Activated effector memory CD4-positive, alpha-beta T cell treated with Interleukin-2 at 50 U/mL for 16 hours (primary cell): ENCODE data around the gene MMEL1.
"Not testable (repeated sequence)": the region's sequence is repeated elsewhere in the genome, so short reads cannot be mapped to it uniquely, and the experiment has no call there.

Experiments
- DNase-seq: peaks from one replicate; pipeline ENCODE4 v3.0.0-alpha.2; 2020

The MMEL1 gene

DNA sequence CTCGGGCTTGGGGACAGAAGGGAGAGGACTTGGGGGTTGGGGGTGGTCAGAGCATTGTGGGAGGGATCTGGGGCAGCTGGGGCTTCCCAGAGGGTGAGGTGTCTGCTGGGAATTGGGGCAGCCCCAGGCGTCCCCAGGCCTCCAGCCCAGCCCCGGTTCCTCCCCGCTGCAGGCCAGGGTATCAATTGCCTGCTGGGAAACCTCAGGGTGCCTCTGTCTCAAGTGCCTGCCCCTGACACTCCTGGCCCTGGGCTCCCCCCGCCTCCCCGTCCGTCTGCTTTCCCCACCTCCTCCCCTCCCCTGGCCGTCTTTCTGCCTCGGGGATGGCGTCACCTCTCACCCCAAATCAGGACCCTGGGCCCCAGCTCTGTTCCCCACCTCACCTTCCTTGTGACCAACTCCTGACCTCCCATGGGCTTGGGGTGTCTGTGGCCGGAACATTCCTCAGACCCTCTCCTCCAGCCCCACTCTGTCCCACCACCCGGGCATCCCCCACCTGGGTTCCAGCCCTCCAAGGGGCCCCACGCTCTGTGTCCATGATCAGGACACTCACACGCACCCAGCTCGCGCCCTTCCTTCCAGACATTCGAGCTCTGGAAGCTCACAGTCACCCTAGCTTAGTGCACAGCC is 64.5 kb downstream of the MMEL1 start:
- DNase-seq, result not testable (repeated sequence)

DNA sequence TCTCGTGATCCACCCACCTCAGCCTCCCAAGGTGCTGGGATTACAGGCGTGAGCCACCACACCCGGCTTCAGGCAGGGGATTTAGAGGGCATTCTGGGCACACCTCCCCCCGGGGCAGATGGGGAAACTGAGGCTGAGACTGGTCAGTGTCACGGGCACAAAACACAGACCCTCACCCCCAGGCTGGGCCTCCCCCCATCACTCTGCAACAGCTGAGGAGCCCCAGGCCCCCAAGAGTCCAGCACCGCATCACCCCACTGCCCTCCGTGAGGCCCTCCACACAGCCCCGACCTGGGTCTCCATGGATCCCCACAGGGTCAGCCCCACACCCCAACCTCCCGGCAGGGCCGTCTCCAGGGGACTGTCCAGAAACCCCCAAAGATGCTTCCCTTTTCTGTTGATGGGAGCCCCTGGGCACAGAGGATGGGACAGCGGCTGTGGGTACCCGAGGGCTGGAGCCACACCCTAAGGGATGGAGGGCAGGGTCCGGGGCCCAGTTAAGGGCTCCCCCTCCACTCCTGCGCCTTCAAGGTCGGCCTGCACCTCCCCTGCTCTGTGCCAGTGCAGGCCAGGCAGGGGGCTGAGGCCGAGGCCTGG is 65.6 kb downstream of the MMEL1 start:
- DNase-seq, result no peak

- DNase-seq, result no peak
Observed at GRCh38 chr1:2566101-2567045, 66.4 kb downstream of the MMEL1 start.

DNA sequence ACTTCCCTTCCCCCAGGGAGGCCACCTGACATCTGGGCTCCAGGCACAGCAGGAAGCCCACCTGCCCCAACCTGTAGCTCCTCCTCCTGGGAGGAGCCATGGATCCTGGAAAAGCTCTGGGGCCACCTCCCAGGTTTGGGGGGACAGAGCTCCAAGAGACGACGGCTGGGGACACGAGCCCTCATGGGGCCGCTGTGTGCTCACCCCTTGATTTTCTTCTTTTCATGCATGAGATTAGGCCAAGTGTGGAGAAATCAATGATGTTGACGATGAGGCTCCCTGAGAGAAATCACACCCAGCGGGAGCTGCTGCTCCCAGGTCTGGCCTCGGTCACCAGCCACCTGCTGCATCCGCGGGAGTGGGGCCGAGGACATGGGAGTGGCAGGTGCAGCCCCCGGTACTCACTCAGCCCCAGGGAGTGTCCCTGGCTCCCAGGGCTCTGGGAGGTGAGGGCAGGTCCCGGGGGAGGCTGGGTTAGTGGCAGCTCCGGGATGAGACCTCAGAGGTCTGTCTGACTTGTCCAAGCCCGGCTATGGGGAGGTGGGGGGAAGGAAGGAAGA is 67.9 kb downstream of the MMEL1 start:
- no peak for DNase-seq

GRCh38 chr1:2564006-2564814 is 68.6 kb downstream of the MMEL1 start:
- no peak for DNase-seq

- no peak for DNase-seq
Observed at GRCh38 chr1:2563205-2563604, 69.6 kb downstream of the MMEL1 start.

DNA sequence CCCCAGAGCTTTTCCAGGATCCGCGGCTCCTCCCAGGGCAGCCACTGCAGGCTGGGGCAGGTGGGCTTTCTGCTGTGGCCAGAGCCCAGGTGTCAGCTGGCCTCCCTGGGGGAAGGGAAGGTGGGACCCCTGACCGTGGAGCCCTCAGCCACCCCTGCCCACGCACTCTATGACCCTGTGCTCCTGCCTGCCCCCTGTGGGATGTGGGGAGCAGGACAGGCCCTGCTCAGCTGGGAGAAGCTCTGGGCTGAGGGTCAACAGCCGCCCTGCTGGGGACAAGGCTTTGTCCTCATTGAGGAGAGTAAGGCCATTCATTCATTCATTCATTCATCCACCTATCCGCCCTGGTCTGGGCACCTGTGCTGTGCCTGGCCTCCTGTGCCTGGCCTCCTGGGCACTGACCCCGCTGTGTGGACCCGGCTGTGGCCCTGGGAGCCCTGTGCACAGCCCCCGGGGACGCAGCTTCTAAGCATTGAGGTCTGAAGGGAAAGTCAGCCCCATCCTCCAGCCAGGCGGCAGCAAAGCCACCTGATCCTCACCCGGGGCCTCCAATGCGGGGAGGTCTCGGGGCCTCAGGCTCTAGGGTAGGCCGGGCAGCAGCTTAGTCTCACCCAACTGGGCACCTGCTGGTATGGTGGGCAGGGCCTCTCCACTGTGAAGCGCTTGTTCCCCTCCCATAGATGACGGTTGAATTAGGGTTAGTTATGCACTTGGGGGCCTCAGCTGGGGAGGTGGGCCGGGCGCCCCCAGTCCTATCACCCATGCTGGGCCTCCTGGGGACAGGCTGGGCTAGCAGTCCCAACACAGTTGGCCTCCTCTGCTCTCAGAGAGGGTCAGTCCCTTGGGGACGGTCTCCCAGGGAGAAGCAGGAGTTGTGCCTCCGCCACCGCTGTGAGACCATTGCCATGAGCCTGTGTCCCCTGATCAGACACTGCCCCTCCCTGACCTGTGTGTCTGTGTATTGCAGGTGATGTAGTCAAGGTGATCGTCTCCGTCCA is 70.6 kb downstream of the MMEL1 start:
- DNase-seq, result no peak

- DNase-seq, result no peak
Observed at GRCh38 chr1:2561446-2561845, 71.4 kb downstream of the MMEL1 start.

- no peak for DNase-seq
Observed at GRCh38 chr1:2560299-2561073, 72.3 kb downstream of the MMEL1 start.

GRCh38 chr1:2559509-2560298 is 73.1 kb downstream of the MMEL1 start:
- DNase-seq, result no peak

- DNase-seq, result no peak
Observed at GRCh38 chr1:2558861-2559260, 74.0 kb downstream of the MMEL1 start.

DNA sequence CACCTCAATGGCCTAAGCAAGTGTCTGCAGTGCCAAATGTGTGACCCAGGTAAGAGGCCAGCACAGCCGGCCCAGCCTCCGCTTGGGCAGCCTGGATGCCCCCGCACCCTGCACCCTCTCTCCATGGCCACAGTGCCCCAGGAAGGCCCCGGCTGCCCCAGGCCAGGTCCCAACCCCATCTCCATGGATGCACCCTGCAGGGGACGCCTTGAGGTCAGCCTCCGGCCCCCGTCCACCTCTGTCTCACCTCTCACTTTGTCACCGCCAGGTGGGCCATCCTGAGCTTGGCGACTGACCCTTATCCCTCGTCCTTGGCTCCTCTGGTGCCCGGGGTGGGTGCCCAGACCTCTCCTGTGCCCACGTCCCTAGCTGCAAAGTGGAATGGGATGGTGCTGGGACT is 74.4 kb downstream of the MMEL1 start:
- no peak for DNase-seq

- no peak for DNase-seq
Observed at GRCh38 chr1:2557482-2558400, 75.1 kb downstream of the MMEL1 start.

DNA sequence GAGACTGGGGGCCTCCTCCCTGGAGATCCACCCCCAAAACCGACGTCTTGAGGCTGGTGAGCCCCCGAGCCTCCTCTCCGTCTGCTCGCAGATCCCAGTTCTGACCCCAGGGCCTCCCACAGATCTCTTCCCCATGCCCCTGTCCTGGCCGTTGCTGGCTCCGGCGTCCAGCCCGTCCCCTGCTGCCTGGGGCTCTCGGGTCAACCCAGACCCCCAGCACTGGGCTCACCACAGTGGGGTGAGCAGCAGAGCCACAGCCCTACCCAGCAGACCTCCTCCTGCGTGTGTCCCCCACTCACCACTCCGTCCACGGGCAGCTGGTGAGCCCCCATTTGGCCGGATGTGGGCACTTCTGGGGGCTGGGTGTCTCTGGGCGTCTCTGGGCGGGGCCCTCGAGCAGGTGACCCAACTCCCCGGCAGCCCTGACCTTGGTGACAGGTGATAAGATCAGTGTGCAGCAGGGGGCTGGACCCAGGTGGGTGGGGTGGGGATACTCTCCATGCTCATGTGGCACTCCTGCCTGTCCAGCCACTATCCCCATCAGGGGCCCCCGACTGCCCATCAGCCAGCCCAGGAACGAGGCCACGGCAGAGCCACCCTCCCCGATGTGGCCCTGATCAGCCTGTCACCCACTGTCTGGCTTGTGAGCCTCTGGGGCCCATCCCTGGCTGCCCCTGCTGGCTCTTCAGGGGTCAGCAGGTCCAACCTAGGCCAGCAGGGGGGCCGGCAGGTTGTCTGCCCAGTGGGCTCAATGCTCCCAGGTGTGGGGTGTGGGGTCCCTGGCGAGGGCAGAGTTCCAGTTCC is 75.9 kb downstream of the MMEL1 start:
- DNase-seq, result no peak

- peak; percentile 67 for DNase-seq
Observed at GRCh38 chr1:2556277-2556677, 76.5 kb downstream of the MMEL1 start, which contains the start of gene TNFRSF14. TSS of gene TNFRSF14 (plus strand) at chr1:2556371. CDS start at chr1:2556665, 294 bp downstream.

- peak; percentile 53 for DNase-seq
Observed at GRCh38 chr1:2555634-2556276, 77.1 kb downstream of the MMEL1 start.
